ENCODE results near the gene MCF2L. TPM values are rescaled to one million over a fixed set of nuclear protein-coding genes. Genes with fewer than 3 reads are reported as not detected.

Gene MCF2L
- total RNA-seq, 1 donor, result 8.0 TPM

DNA sequence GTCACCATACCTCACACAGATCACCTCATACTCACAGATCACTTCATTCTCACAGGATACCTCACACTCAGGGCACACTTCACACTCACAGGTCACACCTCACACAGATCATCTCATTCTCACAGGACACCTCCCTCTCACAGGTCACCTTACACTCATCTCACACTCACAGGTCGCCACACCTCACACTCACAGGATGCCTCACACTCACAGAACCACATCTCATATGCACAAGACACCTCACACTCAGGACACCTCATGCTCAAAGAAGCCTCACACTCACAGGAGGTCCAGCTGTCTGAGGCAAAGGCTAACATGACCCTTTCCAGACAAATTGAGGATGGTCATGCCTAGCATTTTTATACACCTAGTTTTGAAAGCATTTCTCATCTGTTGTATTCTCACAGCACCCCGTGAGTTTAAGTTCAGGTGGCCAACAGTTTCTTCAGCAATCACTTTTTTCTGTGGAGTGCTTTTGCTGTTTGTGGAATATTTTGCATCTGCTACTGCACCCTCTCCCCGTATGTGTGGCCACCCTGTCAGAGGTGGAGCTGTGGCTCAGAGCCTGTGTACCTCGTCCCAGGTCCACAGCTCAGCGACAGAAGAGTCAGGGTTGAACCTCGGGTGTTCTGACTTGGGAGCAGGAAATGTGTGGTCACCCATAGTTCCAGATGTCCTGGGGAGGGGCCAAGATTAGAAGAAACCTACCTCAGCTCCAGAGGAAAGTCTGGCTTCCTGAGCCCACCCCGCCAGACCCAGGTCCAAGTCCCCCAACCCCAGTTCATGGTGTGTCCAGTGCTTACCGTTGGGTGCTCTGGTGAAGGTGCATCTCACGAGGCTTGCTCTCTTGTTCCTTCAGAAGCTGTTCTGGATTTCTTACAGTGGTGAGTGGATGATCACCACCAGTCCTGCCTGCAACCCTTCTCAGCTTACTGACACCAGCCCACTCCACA, 144.2 kb downstream of the MCF2L start:
- TF ChIP-seq, protein P1, sequence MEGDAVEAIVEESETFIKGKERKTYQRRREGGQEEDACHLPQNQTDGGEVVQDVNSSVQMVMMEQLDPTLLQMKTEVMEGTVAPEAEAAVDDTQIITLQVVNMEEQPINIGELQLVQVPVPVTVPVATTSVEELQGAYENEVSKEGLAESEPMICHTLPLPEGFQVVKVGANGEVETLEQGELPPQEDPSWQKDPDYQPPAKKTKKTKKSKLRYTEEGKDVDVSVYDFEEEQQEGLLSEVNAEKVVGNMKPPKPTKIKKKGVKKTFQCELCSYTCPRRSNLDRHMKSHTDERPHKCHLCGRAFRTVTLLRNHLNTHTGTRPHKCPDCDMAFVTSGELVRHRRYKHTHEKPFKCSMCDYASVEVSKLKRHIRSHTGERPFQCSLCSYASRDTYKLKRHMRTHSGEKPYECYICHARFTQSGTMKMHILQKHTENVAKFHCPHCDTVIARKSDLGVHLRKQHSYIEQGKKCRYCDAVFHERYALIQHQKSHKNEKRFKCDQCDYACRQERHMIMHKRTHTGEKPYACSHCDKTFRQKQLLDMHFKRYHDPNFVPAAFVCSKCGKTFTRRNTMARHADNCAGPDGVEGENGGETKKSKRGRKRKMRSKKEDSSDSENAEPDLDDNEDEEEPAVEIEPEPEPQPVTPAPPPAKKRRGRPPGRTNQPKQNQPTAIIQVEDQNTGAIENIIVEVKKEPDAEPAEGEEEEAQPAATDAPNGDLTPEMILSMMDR (IDR thresholded peaks at IDR 0.05; ENCODE audit: insufficient read depth, low read length), result no peak
- no peak overlapping the region for H3K4me3 ChIP-seq (ENCODE audit: low read depth, low read length)
- DNase-seq (ENCODE audit: low read depth), result no peak

- no peak for DNase-seq (ENCODE audit: low read depth)
Observed at GRCh38 chr13:113113846-113114271, 144.8 kb downstream of the MCF2L start.

GRCh38 chr13:113114511-113115362, 145.7 kb downstream of the MCF2L start:
- no peak overlapping the region for H3K4me3 ChIP-seq (ENCODE audit: low read depth, low read length)
- TF ChIP-seq, protein P1 (IDR thresholded peaks at IDR 0.05; ENCODE audit: insufficient read depth, low read length), result no peak
- no peak for DNase-seq (ENCODE audit: low read depth)

More at GRCh38 chr13:113113846-113114271, 144.8 kb downstream of the MCF2L start:
- TF ChIP-seq, protein P1 (IDR thresholded peaks at IDR 0.05; ENCODE audit: insufficient read depth, low read length), result no peak
- no peak overlapping the region for H3K4me3 ChIP-seq (ENCODE audit: low read depth, low read length)

DNA sequence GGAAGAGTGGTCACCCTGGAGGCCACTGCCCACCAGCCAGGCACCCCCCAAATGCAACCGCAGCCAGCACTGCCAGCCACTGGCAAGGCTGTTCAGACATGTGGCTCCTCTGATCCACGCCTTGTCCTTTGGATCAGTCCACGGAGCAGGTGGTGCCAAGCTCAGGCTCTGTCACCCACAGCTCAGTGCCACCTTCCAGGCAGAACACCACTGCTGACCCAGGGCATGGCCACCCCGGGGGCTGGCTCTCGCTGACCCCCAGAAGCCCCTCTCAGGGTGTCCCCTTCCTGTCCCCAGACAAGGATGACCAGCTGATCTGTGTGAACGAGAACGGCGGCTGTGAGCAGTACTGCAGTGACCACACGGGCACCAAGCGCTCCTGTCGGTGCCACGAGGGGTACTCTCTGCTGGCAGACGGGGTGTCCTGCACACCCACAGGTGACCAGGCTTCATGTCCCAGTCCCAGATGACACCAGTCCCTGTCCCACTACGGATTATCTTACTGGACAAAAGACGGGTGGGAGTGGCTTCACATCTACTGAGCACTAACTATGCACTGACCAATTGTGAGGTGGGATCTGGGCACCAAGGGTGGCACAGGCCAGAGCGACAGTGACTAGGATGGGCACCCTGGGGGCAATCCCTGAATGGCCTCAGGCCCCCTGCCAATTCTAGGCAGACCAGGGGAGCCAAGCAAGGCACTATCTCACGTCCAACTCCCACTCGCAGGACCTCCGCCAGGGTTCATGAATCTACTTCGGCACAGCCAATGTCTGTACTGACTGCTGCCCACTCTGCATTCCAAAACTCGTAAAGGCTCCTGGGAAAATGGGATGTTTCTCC, 146.6 kb downstream of the MCF2L start:
- TF ChIP-seq, protein P1 (IDR thresholded peaks at IDR 0.05; ENCODE audit: insufficient read depth, low read length), result no peak
- DNase-seq (ENCODE audit: low read depth), result no peak

GRCh38 chr13:113116206-113116800, 147.3 kb downstream of the MCF2L start:
- TF ChIP-seq, protein P1 (IDR thresholded peaks at IDR 0.05; ENCODE audit: insufficient read depth, low read length), result no peak
- no peak overlapping the region for H3K4me3 ChIP-seq (ENCODE audit: low read depth, low read length)
- DNase-seq (ENCODE audit: low read depth), result no peak

More for the DNA sequence above, 146.6 kb downstream of the MCF2L start:
- H3K4me3 ChIP-seq (ENCODE audit: low read depth, low read length), result no peak overlapping the region
